ENCODE measurements around the gene HERC3.

The HERC3 gene

DNA sequence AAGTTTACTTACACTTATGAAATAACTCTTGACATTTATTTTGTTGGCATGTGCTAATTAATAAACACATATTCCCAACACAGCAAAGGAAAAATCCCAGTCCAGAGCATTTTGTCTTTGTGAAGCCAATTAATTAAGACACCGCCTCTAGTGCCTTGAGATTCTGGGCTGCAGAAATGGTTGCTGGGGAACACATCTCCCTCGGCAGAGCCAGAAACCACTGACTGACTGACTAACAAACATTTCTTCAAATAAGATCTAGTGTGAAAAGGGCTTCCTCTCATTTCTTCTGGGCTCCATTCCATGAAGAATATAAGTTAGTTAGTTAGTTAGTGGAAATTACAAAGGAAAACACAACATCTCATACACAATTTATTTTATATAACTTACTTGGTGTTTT is 133.7 kb downstream of the HERC3 start:
- no peaks in the 10 kb centered on the region for H3K36me3 ChIP-seq (replicated peaks; ENCODE audit: insufficient read depth, low read length)
- no peaks in the 10 kb centered on the region for H3K9me3 ChIP-seq (replicated peaks; ENCODE audit: insufficient read depth, low read length)
- no peak overlapping the region for H3K4me2 ChIP-seq (ENCODE audit: low read depth, low read length)
- no peaks in the 10 kb centered on the region for H3K27me3 ChIP-seq (replicated peaks; ENCODE audit: insufficient read depth, low read length)
- H3K9me2 ChIP-seq (replicated peaks; ENCODE audit: insufficient read depth, low read length) = no peaks in the 10 kb centered on the region
- no peaks in the 10 kb centered on the region for H3K4me1 ChIP-seq (ENCODE audit: low read length)
- no peaks in the 10 kb centered on the region for H3K79me2 ChIP-seq (ENCODE audit: low read length)
- no peak for DNase-seq
- TF ChIP-seq EZH2phosphoT487 (IDR thresholded peaks at IDR 0.05; ENCODE audit: low read length) (no peak), EZH2 (optimal IDR thresholded peaks at IDR 0.05; ENCODE audit: low read depth, low read length) (no peak)
- TF ChIP-seq, protein P1, sequence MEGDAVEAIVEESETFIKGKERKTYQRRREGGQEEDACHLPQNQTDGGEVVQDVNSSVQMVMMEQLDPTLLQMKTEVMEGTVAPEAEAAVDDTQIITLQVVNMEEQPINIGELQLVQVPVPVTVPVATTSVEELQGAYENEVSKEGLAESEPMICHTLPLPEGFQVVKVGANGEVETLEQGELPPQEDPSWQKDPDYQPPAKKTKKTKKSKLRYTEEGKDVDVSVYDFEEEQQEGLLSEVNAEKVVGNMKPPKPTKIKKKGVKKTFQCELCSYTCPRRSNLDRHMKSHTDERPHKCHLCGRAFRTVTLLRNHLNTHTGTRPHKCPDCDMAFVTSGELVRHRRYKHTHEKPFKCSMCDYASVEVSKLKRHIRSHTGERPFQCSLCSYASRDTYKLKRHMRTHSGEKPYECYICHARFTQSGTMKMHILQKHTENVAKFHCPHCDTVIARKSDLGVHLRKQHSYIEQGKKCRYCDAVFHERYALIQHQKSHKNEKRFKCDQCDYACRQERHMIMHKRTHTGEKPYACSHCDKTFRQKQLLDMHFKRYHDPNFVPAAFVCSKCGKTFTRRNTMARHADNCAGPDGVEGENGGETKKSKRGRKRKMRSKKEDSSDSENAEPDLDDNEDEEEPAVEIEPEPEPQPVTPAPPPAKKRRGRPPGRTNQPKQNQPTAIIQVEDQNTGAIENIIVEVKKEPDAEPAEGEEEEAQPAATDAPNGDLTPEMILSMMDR (IDR thresholded peaks at IDR 0.05; ENCODE audit: low read length) = no peak
- no peak overlapping the region for H3K9ac ChIP-seq (ENCODE audit: low read length)
- H3F3A ChIP-seq (ENCODE audit: insufficient read depth, low read length) = no peaks in the 10 kb centered on the region
- no peak overlapping the region for H2AFZ ChIP-seq (ENCODE audit: low read length)
- H3K4me3 ChIP-seq (ENCODE audit: low read length) = no peak overlapping the region
- H3K27ac ChIP-seq (ENCODE audit: low read length) = no peak overlapping the region
- H4K20me1 ChIP-seq (ENCODE audit: insufficient read depth, low read length) = no peaks in the 10 kb centered on the region

DNA sequence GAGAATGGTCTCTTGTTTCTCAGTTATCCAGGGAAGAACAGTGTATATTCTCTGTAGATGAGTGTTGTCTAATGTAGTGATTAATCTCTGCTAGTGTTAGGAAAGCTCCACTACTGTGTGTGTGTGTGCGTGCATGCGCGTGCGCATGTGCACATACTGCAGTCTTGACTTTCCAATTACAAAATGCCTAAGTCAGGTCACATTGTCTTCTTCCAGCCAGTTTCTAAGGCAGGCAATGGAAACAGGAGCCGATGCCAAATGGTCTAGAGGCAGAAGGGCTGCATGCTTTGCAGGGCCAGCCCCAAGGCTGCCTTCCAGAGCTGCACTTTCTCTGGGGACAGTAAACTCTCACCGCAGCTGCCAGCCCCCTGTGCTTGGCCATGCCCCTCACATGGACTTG is 135.9 kb downstream of the HERC3 start:
- Histone ChIP-seq H3K36me3 (replicated peaks; ENCODE audit: insufficient read depth, low read length) (no peaks in the 10 kb centered on the region), H3K27me3 (replicated peaks; ENCODE audit: insufficient read depth, low read length) (no peaks in the 10 kb centered on the region), H3K4me1 (ENCODE audit: low read length) (no peaks in the 10 kb centered on the region), H3K4me3 (ENCODE audit: low read length) (no peak overlapping the region), H3F3A (ENCODE audit: insufficient read depth, low read length) (no peaks in the 10 kb centered on the region), H3K27ac (ENCODE audit: low read length) (no peak overlapping the region), H4K20me1 (ENCODE audit: insufficient read depth, low read length) (no peaks in the 10 kb centered on the region), H3K79me2 (ENCODE audit: low read length) (no peaks in the 10 kb centered on the region), H3K9me2 (replicated peaks; ENCODE audit: insufficient read depth, low read length) (no peaks in the 10 kb centered on the region), H3K9ac (ENCODE audit: low read length) (no peak overlapping the region), H3K9me3 (replicated peaks; ENCODE audit: insufficient read depth, low read length) (no peaks in the 10 kb centered on the region), H2AFZ (ENCODE audit: low read length) (no peak overlapping the region), H3K4me2 (ENCODE audit: low read depth, low read length) (no peak overlapping the region)
- TF ChIP-seq, protein P1 (IDR thresholded peaks at IDR 0.05; ENCODE audit: low read length) = no peak
- TF ChIP-seq EZH2phosphoT487 (IDR thresholded peaks at IDR 0.05; ENCODE audit: low read length) (no peak), EZH2 (optimal IDR thresholded peaks at IDR 0.05; ENCODE audit: low read depth, low read length) (no peak)
- DNase-seq = no peak

DNA sequence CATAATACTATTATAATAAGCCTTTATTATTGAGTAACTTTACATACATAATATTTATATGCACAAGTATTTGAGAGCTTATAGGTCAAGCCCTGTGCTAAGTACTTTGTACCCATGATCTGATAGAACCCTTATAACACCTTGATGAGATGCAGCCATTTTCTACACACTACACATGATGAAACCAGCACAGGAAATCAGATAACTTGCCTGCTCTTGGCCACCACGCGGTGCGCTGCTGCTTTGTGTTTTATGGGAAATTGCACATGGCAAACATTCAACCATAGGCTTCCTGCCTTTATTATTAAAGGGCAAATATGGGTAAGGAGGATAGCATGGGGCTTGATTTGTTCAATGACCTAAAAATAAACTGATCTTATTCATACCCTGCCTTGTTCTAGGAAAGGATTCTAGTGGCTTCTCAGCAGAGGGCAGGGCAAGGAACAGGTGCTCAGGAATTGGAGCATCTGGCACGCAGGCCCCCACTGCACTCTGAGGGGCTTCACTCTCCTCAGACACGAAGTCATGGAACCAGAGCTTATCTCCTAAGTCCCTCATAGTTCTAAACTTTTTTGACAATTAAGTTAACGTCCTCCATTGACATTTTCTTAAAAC is 137.0 kb downstream of the HERC3 start:
- no peaks in the 10 kb centered on the region for H3K9me3 ChIP-seq (replicated peaks; ENCODE audit: insufficient read depth, low read length)
- no peak overlapping the region for H3K4me3 ChIP-seq (ENCODE audit: low read length)
- no peaks in the 10 kb centered on the region for H3K9me2 ChIP-seq (replicated peaks; ENCODE audit: insufficient read depth, low read length)
- H3K27ac ChIP-seq (ENCODE audit: low read length) = no peak overlapping the region
- no peak overlapping the region for H2AFZ ChIP-seq (ENCODE audit: low read length)
- no peaks in the 10 kb centered on the region for H3K79me2 ChIP-seq (ENCODE audit: low read length)
- no peaks in the 10 kb centered on the region for H4K20me1 ChIP-seq (ENCODE audit: insufficient read depth, low read length)
- DNase-seq = no peak
- TF ChIP-seq EZH2 (optimal IDR thresholded peaks at IDR 0.05; ENCODE audit: low read depth, low read length) = no peak
- TF ChIP-seq, protein P1 (IDR thresholded peaks at IDR 0.05; ENCODE audit: low read length) = no peak
- no peak for TF ChIP-seq EZH2phosphoT487 (IDR thresholded peaks at IDR 0.05; ENCODE audit: low read length)
- no peak overlapping the region for H3K9ac ChIP-seq (ENCODE audit: low read length)
- H3K36me3 ChIP-seq (replicated peaks; ENCODE audit: insufficient read depth, low read length) = no peaks in the 10 kb centered on the region
- no peaks in the 10 kb centered on the region for H3F3A ChIP-seq (ENCODE audit: insufficient read depth, low read length)
- no peak overlapping the region for H3K4me2 ChIP-seq (ENCODE audit: low read depth, low read length)
- no peaks in the 10 kb centered on the region for H3K27me3 ChIP-seq (replicated peaks; ENCODE audit: insufficient read depth, low read length)
- H3K4me1 ChIP-seq (ENCODE audit: low read length) = no peaks in the 10 kb centered on the region
